ENCODE results near the gene PLEK.

DNA sequence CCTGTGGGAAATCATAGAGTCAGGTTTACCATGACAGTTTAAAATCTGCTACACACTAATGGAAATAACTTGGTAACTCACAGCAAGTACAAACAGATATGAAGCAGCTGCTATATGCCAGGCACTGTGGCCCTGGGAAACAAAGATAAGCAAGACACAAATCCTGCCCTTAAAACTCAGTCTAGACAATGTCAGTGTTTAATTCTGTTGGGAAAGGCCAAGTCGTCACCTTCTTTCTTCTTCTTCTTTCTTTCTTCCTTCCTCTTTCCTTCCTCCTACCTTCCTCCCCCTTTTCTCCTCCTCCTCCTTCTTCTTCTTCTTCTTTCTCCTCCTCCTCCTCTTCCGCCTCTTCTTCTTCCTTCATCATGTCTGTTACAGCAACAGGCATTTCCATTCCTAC, 26.8 kb downstream of the PLEK start:
- TF ChIP-seq, protein P1, sequence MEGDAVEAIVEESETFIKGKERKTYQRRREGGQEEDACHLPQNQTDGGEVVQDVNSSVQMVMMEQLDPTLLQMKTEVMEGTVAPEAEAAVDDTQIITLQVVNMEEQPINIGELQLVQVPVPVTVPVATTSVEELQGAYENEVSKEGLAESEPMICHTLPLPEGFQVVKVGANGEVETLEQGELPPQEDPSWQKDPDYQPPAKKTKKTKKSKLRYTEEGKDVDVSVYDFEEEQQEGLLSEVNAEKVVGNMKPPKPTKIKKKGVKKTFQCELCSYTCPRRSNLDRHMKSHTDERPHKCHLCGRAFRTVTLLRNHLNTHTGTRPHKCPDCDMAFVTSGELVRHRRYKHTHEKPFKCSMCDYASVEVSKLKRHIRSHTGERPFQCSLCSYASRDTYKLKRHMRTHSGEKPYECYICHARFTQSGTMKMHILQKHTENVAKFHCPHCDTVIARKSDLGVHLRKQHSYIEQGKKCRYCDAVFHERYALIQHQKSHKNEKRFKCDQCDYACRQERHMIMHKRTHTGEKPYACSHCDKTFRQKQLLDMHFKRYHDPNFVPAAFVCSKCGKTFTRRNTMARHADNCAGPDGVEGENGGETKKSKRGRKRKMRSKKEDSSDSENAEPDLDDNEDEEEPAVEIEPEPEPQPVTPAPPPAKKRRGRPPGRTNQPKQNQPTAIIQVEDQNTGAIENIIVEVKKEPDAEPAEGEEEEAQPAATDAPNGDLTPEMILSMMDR (IDR thresholded peaks at IDR 0.05): no peak
- no peak for TF ChIP-seq POLR2AphosphoS5 (IDR thresholded peaks at IDR 0.05)
